H9 (cell line): ENCODE results near the gene SNX32. TPM values are rescaled to one million over a fixed set of nuclear protein-coding genes. Genes with fewer than 3 reads are reported as not detected.

ENCODE experiments used
- DNase-seq: peaks from one replicate; pipeline ENCODE4 v3.0.0-alpha.2; 2017
- H2AFZ ChIP-seq: one replicate; pipeline ENCODE4 v1.6.1; 2013; ENCODE audit warnings: mild to moderate bottlenecking, low read length, control low read depth, moderate library complexity
- H2AK5ac ChIP-seq: 2 replicates; pipeline ENCODE4 v1.6.1; 2013; ENCODE audit warnings: low read length, control low read depth, mixed read lengths; ENCODE audit not compliant: insufficient read length
- H2BK120ac ChIP-seq: one replicate; pipeline ENCODE4 v1.6.1; 2013; ENCODE audit warnings: low read depth, mild to moderate bottlenecking, low read length, control low read depth, inconsistent platforms; ENCODE audit not compliant: poor library complexity, severe bottlenecking
- H2BK12ac ChIP-seq: 2 replicates; pipeline ENCODE4 v1.6.1; 2013; ENCODE audit warnings: low read length, control low read depth, mixed read lengths, low read depth; ENCODE audit not compliant: insufficient read length
- H2BK15ac ChIP-seq: 2 replicates; pipeline ENCODE4 v1.6.1; 2013; ENCODE audit warnings: low read depth, low read length, control low read depth
- H2BK20ac ChIP-seq: one replicate; pipeline ENCODE4 v1.6.1; 2013; ENCODE audit warnings: low read depth, mild to moderate bottlenecking, low read length, control low read depth, inconsistent platforms; ENCODE audit not compliant: poor library complexity, severe bottlenecking
- H2BK5ac ChIP-seq: 2 replicates; pipeline ENCODE4 v1.6.1; 2013; ENCODE audit warnings: low read length, control low read depth, mixed read lengths; ENCODE audit not compliant: insufficient read length
- H3K14ac ChIP-seq: 2 replicates; pipeline ENCODE4 v1.6.1; 2013; ENCODE audit warnings: low read length, control low read depth; ENCODE audit not compliant: insufficient read depth
- H3K18ac ChIP-seq: 2 replicates; pipeline ENCODE4 v1.6.1; 2013; ENCODE audit warnings: low read depth, mild to moderate bottlenecking, mixed read lengths, low read length, control low read depth; ENCODE audit not compliant: insufficient read length
- H3K23ac ChIP-seq: 2 replicates; pipeline ENCODE4 v1.6.1; 2013; ENCODE audit warnings: low read length, control low read depth, mixed read lengths, low read depth; ENCODE audit not compliant: insufficient read length
- H3K23me2 ChIP-seq: 2 replicates; pipeline ENCODE4 v1.6.1; 2013; ENCODE audit warnings: low read depth, mild to moderate bottlenecking, mixed read lengths, low read length, control low read depth; ENCODE audit not compliant: insufficient read length, poor library complexity, severe bottlenecking
- H3K27ac ChIP-seq: 2 replicates; pipeline ENCODE4 v1.5.1; 2013; ENCODE audit warnings: low read length, control low read depth, mixed read lengths, low read depth; ENCODE audit not compliant: insufficient read length
- H3K27me3 ChIP-seq: 2 replicates; pipeline ENCODE4 v1.6.1; 2013; ENCODE audit warnings: low read length, control low read depth, inconsistent platforms; ENCODE audit not compliant: insufficient read depth
- H3K4ac ChIP-seq: 2 replicates; pipeline ENCODE4 v1.6.1; 2013; ENCODE audit warnings: low read depth, mild to moderate bottlenecking, control low read depth, inconsistent platforms, low read length, moderate library complexity
- H3K4me1 ChIP-seq: 2 replicates; pipeline ENCODE4 v1.6.1; 2013; ENCODE audit warnings: low read length, control low read depth, inconsistent platforms; ENCODE audit not compliant: insufficient read depth
- H3K4me2 ChIP-seq: 2 replicates; pipeline ENCODE4 v1.6.1; 2013; ENCODE audit warnings: low read length, control low read depth, mixed read lengths; ENCODE audit not compliant: insufficient read length, insufficient read depth
- H3K56ac ChIP-seq: 2 replicates; pipeline ENCODE4 v1.6.1; 2013; ENCODE audit warnings: low read depth, mild to moderate bottlenecking, mixed read lengths, low read length, control low read depth; ENCODE audit not compliant: insufficient read length
- H3K79me1 ChIP-seq: 2 replicates; pipeline ENCODE4 v1.6.1; 2013; ENCODE audit warnings: low read depth, mild to moderate bottlenecking, moderate library complexity, low read length, control low read depth, inconsistent platforms; ENCODE audit not compliant: insufficient read depth, poor library complexity, severe bottlenecking
- H3K79me2 ChIP-seq: 2 replicates; pipeline ENCODE4 v1.6.1; 2013; ENCODE audit warnings: low read length, control low read depth, inconsistent platforms; ENCODE audit not compliant: insufficient read depth
- H3K9ac ChIP-seq: 2 replicates; pipeline ENCODE4 v1.6.1; 2013; ENCODE audit warnings: low read length, control low read depth, mixed read lengths; ENCODE audit not compliant: insufficient read length; ENCODE audit errors: extremely low read depth
- H3K9me3 ChIP-seq: one replicate; pipeline ENCODE4 v1.6.1; 2013; ENCODE audit warnings: low read depth, low read length, inconsistent platforms; ENCODE audit not compliant: control insufficient read depth
- H3T11ph ChIP-seq: one replicate; pipeline ENCODE4 v1.6.1; 2013; ENCODE audit warnings: mild to moderate bottlenecking, low read length, control low read depth, inconsistent platforms
- H4K20me1 ChIP-seq: one replicate; pipeline ENCODE4 v1.6.1; 2013; ENCODE audit not compliant: control insufficient read depth, insufficient read length, insufficient read depth
- H4K5ac ChIP-seq: 2 replicates; pipeline ENCODE4 v1.6.1; 2013; ENCODE audit warnings: low read depth, mild to moderate bottlenecking, mixed read lengths, low read length, control low read depth; ENCODE audit not compliant: insufficient read length
- H4K8ac ChIP-seq: replicated peaks from 2 replicates; pipeline ENCODE4 v1.6.1; 2013; ENCODE audit warnings: low read length, control low read depth, mixed read lengths, low read depth; ENCODE audit not compliant: insufficient read length
- H4K91ac ChIP-seq: 2 replicates; pipeline ENCODE4 v1.6.1; 2013; ENCODE audit warnings: low read depth, mild to moderate bottlenecking, moderate library complexity, mixed read lengths, low read length, control low read depth; ENCODE audit not compliant: insufficient read length
- H3K27ac Mint-ChIP-seq, 3 experiments: 2 replicates in 2 of 3; 3 replicates in 1 of 3; pipeline ENCODE4 v1.8.0; 2020 to 2021; ENCODE audit warnings: mixed read lengths in 3 of 3, mild to moderate bottlenecking in 1 of 3, moderate library complexity in 1 of 3
- H3K27me3 Mint-ChIP-seq: 2 replicates; pipeline ENCODE4 v1.8.0; 2021; ENCODE audit warnings: low read depth, mild to moderate bottlenecking, moderate library complexity, mixed read lengths
- H3K36me3 Mint-ChIP-seq, 3 experiments: 2 replicates in 2 of 3; 3 replicates in 1 of 3; pipeline ENCODE4 v1.8.0; 2020 to 2021; ENCODE audit warnings: low read depth in 3 of 3, mixed read lengths in 3 of 3; ENCODE audit not compliant: insufficient read depth in 1 of 3
- H3K4me1 Mint-ChIP-seq, 2 experiments: 2 replicates each; pipeline ENCODE4 v1.8.0; 2020; ENCODE audit warnings: mixed read lengths in 2 of 2
- H3K4me3 Mint-ChIP-seq, 2 experiments: 2 replicates in 1 of 2; 3 replicates in 1 of 2; pipeline ENCODE4 v1.8.0; 2020 to 2021; ENCODE audit warnings: mild to moderate bottlenecking in 2 of 2, mixed read lengths in 2 of 2, moderate library complexity in 1 of 2
- H3K9me3 Mint-ChIP-seq, 2 experiments: 2 replicates in 1 of 2; 3 replicates in 1 of 2; pipeline ENCODE4 v1.8.0; 2020; ENCODE audit warnings: mild to moderate bottlenecking in 2 of 2, mixed read lengths in 2 of 2, moderate library complexity in 1 of 2
- CTCF ChIP-seq: fragments of 200-600 bp; sonication (generic); conservative IDR thresholded peaks from 3 replicates; pipeline ENCODE4 v1.8.0; 2021; ENCODE audit warnings: antibody characterized with exemption, mild to moderate bottlenecking
- WGBS: extraction: QIAGEN DNeasy Blood & Tissue Kit; methylation state at CpG from one replicate; pipeline ENCODE4 v1.1.7; 2013; ENCODE audit warnings: missing lambda C conversion rate, low lambda C conversion rate, mixed read lengths; ENCODE audit not compliant: insufficient read length; ENCODE audit errors: extremely low coverage; 5-methylcytosine and 5-hydroxymethylcytosine counted together
- total RNA-seq: library from RNA; stranded (reverse); gene quantifications from 2 replicates; pipeline ENCODE4 v1.2.1, GENCODE V29; 2021

SNX32 gene
- total RNA-seq, 1 experiment from 2014 or later, result 1.2 TPM

GRCh38 chr11:65842144-65842543, 8.4 kb downstream of the SNX32 start:
- no peaks in the 10 kb centered on the region for H3K9me3 ChIP-seq
- no peak overlapping the region for H3K23ac ChIP-seq
- H3K9ac ChIP-seq, result no peak overlapping the region
- no peak overlapping the region for H2AK5ac ChIP-seq
- no peak overlapping the region for H4K91ac ChIP-seq
- Mint-ChIP-seq H3K36me3 (no peaks in the 10 kb centered on the region), H3K27ac (no peak overlapping the region), H3K4me1 (no peaks in the 10 kb centered on the region), H3K4me3 (no peak overlapping the region), H3K27me3 (peaks cover 7% of the 10 kb centered on the region), H3K9me3 (no peaks in the 10 kb centered on the region)
- no peak overlapping the region for H3K4me2 ChIP-seq
- H4K8ac ChIP-seq, result no peak overlapping the region
- no peak overlapping the region for H3T11ph ChIP-seq
- H4K5ac ChIP-seq, result no peak overlapping the region
- TF ChIP-seq CTCF, result no peak
- WGBS, result no CpG with 5 or more reads among the region's 4 CpGs
- no peaks in the 10 kb centered on the region for H3K79me2 ChIP-seq
- no peak overlapping the region for H3K14ac ChIP-seq
- no peak overlapping the region for H3K18ac ChIP-seq
- no peak overlapping the region for H2BK20ac ChIP-seq
- H3K23me2 ChIP-seq, result no peaks in the 10 kb centered on the region
- H2BK15ac ChIP-seq, result no peak overlapping the region
- H2BK120ac ChIP-seq, result no peak overlapping the region
- H3K56ac ChIP-seq, result no peak overlapping the region
- no peak overlapping the region for H2BK12ac ChIP-seq
- no peak overlapping the region for H2AFZ ChIP-seq
- H3K79me1 ChIP-seq, result no peaks in the 10 kb centered on the region
- H3K27me3 ChIP-seq, result no peaks in the 10 kb centered on the region
- H4K20me1 ChIP-seq, result no peaks in the 10 kb centered on the region
- H2BK5ac ChIP-seq, result no peak overlapping the region
- DNase-seq, result no peak
- no peak overlapping the region for H3K27ac ChIP-seq
- H3K4me1 ChIP-seq, result no peaks in the 10 kb centered on the region
- no peak overlapping the region for H3K4ac ChIP-seq
